Prostate gland (tissue), 2 donors: Measurements from ENCODE around the gene ACSF3.

Experiments used
- CTCF ChIP-seq, 4 experiments: fragments of 200-600 bp in 2 of 4; fragments of 450-650 bp in 2 of 4; sonication (generic) in 2 of 4; IDR thresholded peaks; 1 replicate in 3 of 4; 2 replicates in 1 of 4; pipeline ENCODE4 v1.5.1; 2016 to 2019; ENCODE audit warnings: antibody characterized with exemption in 4 of 4, mild to moderate bottlenecking in 2 of 4, moderate library complexity in 2 of 4
- POLR2AphosphoS5 ChIP-seq: sonication (generic); formaldehyde crosslinking; IDR thresholded peaks from one replicate; pipeline ENCODE4 v1.6.1; 2017; ENCODE audit warnings: antibody characterized with exemption

GRCh38 chr16:89139907-89140361 is 46.3 kb downstream of the ACSF3 start:
- TF ChIP-seq CTCF (IDR thresholded peaks at IDR 0.05) (no peak), POLR2AphosphoS5 (no peak)
